Measurements from ENCODE around the gene C16orf78. TPM values are rescaled to one million over a fixed set of nuclear protein-coding genes. Genes with fewer than 3 reads are reported as not detected.

C16orf78 gene
- total RNA-seq, 2 experiments from 2014 or later: not detected

Other genes starting within 250 kb of the C16orf78 start
- gene CBLN1, start 92.0 kb upstream of the C16orf78 start, total RNA-seq: not detected

Data from activated naive CD8-positive, alpha-beta T cell treated with anti-CD3 and anti-CD28 coated beads for 36 hours (primary cell).